GM23338 (cell line): ENCODE data around the gene JAZF1. TPM values are rescaled to one million over a fixed set of nuclear protein-coding genes. Genes with fewer than 3 reads are reported as not detected.
A peak's percentile ranks its signal among the peaks of the same experiment; 100 is the strongest.

Source experiments
- ATAC-seq: fragments of 200-7000 bp; cut with Tn5 transposase; 3 replicates; pipeline ENCODE4 v1.9.1; 2020
- DNase-seq: peaks from one replicate; pipeline ENCODE4 v3.0.0-alpha.2; 2015; ENCODE audit warnings: low spot score
- H2AFZ ChIP-seq: fragments of 200-600 bp; sonication (generic); 2 replicates; pipeline ENCODE4 v1.8.0; 2016; ENCODE audit warnings: antibody characterized with exemption, mild to moderate bottlenecking, moderate library complexity
- H3F3A ChIP-seq: fragments of 200-600 bp; sonication (generic); replicated peaks from 2 replicates; pipeline ENCODE4 v1.8.0; 2017; ENCODE audit warnings: antibody characterized with exemption, mixed run types, low read depth
- H3K27ac ChIP-seq: fragments of 200-600 bp; sonication (generic); 2 replicates; pipeline ENCODE4 v1.6.1; 2016; ENCODE audit warnings: low read depth
- H3K27me3 ChIP-seq: fragments of 200-600 bp; sonication (generic); 2 replicates; pipeline ENCODE4 v1.8.0; 2016; ENCODE audit warnings: mild to moderate bottlenecking, mixed run types, moderate library complexity; ENCODE audit not compliant: insufficient read depth
- H3K36me3 ChIP-seq: fragments of 200-600 bp; sonication (generic); 2 replicates; pipeline ENCODE4 v1.8.0; 2016; ENCODE audit warnings: mild to moderate bottlenecking; ENCODE audit not compliant: insufficient read depth
- H3K4me1 ChIP-seq: fragments of 200-600 bp; sonication (generic); 2 replicates; pipeline ENCODE4 v1.8.0; 2016; ENCODE audit warnings: mild to moderate bottlenecking, moderate library complexity; ENCODE audit not compliant: insufficient read depth
- H3K4me2 ChIP-seq: fragments of 200-600 bp; sonication (generic); 2 replicates; pipeline ENCODE4 v1.7.1; 2017; ENCODE audit warnings: mixed run types
- H3K4me3 ChIP-seq: fragments of 200-600 bp; sonication (generic); 2 replicates; pipeline ENCODE4 v1.6.1; 2016; ENCODE audit warnings: mixed run types
- H3K79me2 ChIP-seq: fragments of 200-600 bp; sonication (generic); replicated peaks from 2 replicates; pipeline ENCODE4 v1.8.0; 2017; ENCODE audit warnings: mild to moderate bottlenecking; ENCODE audit not compliant: insufficient read depth
- H3K9me2 ChIP-seq: fragments of 200-600 bp; sonication (generic); 2 replicates; pipeline ENCODE4 v1.8.0; 2017; ENCODE audit not compliant: insufficient read depth
- H4K20me1 ChIP-seq: fragments of 200-600 bp; sonication (generic); replicated peaks from 2 replicates; pipeline ENCODE4 v1.8.0; 2017; ENCODE audit warnings: mild to moderate bottlenecking; ENCODE audit not compliant: insufficient read depth
- H3K27ac Mint-ChIP-seq: 2 replicates; pipeline ENCODE4 v1.8.0; 2020; ENCODE audit warnings: inconsistent platforms, mild to moderate bottlenecking, moderate library complexity, mixed read lengths
- H3K27me3 Mint-ChIP-seq: 3 replicates; pipeline ENCODE4 v1.8.0; 2022; ENCODE audit warnings: low read depth, mild to moderate bottlenecking, moderate library complexity, mixed read lengths, inconsistent platforms; ENCODE audit not compliant: insufficient read depth, poor library complexity
- H3K36me3 Mint-ChIP-seq: 3 replicates; pipeline ENCODE4 v1.8.0; 2021; ENCODE audit warnings: low read depth, mild to moderate bottlenecking, inconsistent platforms, moderate library complexity, mixed read lengths
- H3K4me1 Mint-ChIP-seq: 3 replicates; pipeline ENCODE4 v1.8.0; 2020; ENCODE audit warnings: mild to moderate bottlenecking, inconsistent platforms, mixed read lengths
- H3K4me3 Mint-ChIP-seq: 3 replicates; pipeline ENCODE4 v1.8.0; 2021; ENCODE audit warnings: moderate library complexity, mild to moderate bottlenecking, inconsistent platforms, mixed read lengths
- H3K9me3 Mint-ChIP-seq: 3 replicates; pipeline ENCODE4 v1.8.0; 2020; ENCODE audit warnings: moderate library complexity, mild to moderate bottlenecking, inconsistent platforms, mixed read lengths
- ETS1 ChIP-seq: IDR thresholded peaks from 2 replicates; pipeline ENCODE4 v1.6.1; 2016; ENCODE audit warnings: antibody characterized with exemption
- EZH2 ChIP-seq: fragments of 200-600 bp; sonication (generic); IDR thresholded peaks from one replicate; pipeline ENCODE4 v1.8.0; 2017; ENCODE audit warnings: antibody characterized with exemption, mild to moderate bottlenecking, low read depth; ENCODE audit not compliant: unreplicated experiment
- JUNB ChIP-seq: IDR thresholded peaks from one replicate; pipeline ENCODE4 v1.6.1; 2016; ENCODE audit warnings: antibody characterized with exemption; ENCODE audit not compliant: unreplicated experiment
- NANOG ChIP-seq: IDR thresholded peaks from 2 replicates; pipeline ENCODE4 v1.6.1; 2016; ENCODE audit warnings: antibody characterized with exemption, borderline replicate concordance
- POLR2AphosphoS5 ChIP-seq: IDR thresholded peaks from 2 replicates; pipeline ENCODE4 v1.6.1; 2016; ENCODE audit warnings: antibody characterized with exemption, low read depth
- STAT1 ChIP-seq: IDR thresholded peaks from one replicate; pipeline ENCODE4 v1.6.1; 2016; ENCODE audit warnings: antibody characterized with exemption; ENCODE audit not compliant: unreplicated experiment
- ZNF114 ChIP-seq: fragments of 250-450 bp; sonication (Bioruptor Pico); IDR thresholded peaks from 2 replicates; pipeline ENCODE4 v1.5.0; 2020; ENCODE audit warnings: mild to moderate bottlenecking, moderate library complexity
- ZNF462 ChIP-seq: fragments of 250-450 bp; sonication (Bioruptor Pico); IDR thresholded peaks from 2 replicates; pipeline ENCODE4 v1.5.0; 2020; ENCODE audit warnings: mild to moderate bottlenecking, moderate library complexity
- polyA plus RNA-seq: library from polyadenylated mRNA; unstranded; fragments of >200 nt; fragmentation: Nextera tagmentation; extraction: Ambion mirVana; gene quantifications from 2 replicates; pipeline ENCODE4 v1.2.1, GENCODE V29; 2016
- total RNA-seq: library from RNA; depleted of rRNA; stranded (reverse); fragments of >200 nt; shearing (Covaris generic); gene quantifications from 2 replicates; pipeline ENCODE4 v1.2.3, GENCODE V29; 2014

The JAZF1 gene
- total and polyA plus RNA-seq, 2 experiments from 2014 or later = 12.2 to 22.2 TPM

GRCh38 chr7:28230261-28230660 lies 49.7 kb upstream of the JAZF1 start:
- Histone ChIP-seq H3K36me3 (no peaks in the 10 kb centered on the region), H3K27ac (no peak overlapping the region), H3K4me1 (peaks cover 33% of the 10 kb centered on the region), H3K9me2 (no peaks in the 10 kb centered on the region), H3K4me3 (no peak overlapping the region), H3F3A (no peaks in the 10 kb centered on the region; the same call in 1 of the 2 replicates), H2AFZ (peak overlapping the region; percentile 30), H3K79me2 (no peaks in the 10 kb centered on the region), H3K4me2 (no peak overlapping the region), H4K20me1 (no peaks in the 10 kb centered on the region), H3K27me3 (no peaks in the 10 kb centered on the region)
- H3K9me3 Mint-ChIP-seq = peaks cover 3% of the 10 kb centered on the region; the same call in 1 of the 3 replicates
- H3K27ac Mint-ChIP-seq = no peak overlapping the region
- no peak; the same call in 2 of the 3 replicates for ATAC-seq
- no peak for TF ChIP-seq POLR2AphosphoS5
- no peak for TF ChIP-seq ZNF114 (CRISPR knock-in tag)
- TF ChIP-seq EZH2 = no peak
- TF ChIP-seq JUNB = no peak
- TF ChIP-seq STAT1 = no peak
- no peak for TF ChIP-seq ZNF462
- no peak for TF ChIP-seq ETS1
- no peak for TF ChIP-seq NANOG
- no peak overlapping the region for H3K4me3 Mint-ChIP-seq
- H3K27me3 Mint-ChIP-seq = peaks cover 11% of the 10 kb centered on the region
- DNase-seq = no peak
- no peaks in the 10 kb centered on the region for H3K36me3 Mint-ChIP-seq
- peaks cover 27% of the 10 kb centered on the region for H3K4me1 Mint-ChIP-seq
